ENCODE measurements around the gene ARPC5.

DNA sequence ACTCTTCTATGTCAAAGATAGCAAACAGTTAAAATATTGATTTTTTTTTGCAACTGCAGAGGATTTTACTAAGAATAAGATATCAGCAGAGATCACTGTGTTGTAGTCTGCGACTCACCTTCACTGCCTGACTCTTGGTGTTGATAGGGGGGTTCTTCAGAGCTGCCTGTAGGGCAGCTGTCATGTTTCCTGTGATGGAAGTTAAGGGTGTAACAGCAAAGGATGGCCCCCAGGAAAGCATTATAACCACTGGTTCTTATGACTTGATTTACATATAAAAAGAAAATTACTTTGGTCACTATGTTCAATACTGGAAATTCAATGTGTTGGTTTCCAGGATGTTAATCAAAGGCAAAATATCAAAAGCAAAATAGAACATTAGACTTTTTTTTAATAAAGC lies 2.6 kb downstream of the ARPC5 start:
- TF ChIP-seq EZH2 (IDR thresholded peaks at IDR 0.05; ENCODE audit: borderline replicate concordance, low read depth, low read length, severe bottlenecking) = no peak
- TF ChIP-seq, protein P1, sequence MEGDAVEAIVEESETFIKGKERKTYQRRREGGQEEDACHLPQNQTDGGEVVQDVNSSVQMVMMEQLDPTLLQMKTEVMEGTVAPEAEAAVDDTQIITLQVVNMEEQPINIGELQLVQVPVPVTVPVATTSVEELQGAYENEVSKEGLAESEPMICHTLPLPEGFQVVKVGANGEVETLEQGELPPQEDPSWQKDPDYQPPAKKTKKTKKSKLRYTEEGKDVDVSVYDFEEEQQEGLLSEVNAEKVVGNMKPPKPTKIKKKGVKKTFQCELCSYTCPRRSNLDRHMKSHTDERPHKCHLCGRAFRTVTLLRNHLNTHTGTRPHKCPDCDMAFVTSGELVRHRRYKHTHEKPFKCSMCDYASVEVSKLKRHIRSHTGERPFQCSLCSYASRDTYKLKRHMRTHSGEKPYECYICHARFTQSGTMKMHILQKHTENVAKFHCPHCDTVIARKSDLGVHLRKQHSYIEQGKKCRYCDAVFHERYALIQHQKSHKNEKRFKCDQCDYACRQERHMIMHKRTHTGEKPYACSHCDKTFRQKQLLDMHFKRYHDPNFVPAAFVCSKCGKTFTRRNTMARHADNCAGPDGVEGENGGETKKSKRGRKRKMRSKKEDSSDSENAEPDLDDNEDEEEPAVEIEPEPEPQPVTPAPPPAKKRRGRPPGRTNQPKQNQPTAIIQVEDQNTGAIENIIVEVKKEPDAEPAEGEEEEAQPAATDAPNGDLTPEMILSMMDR (IDR thresholded peaks at IDR 0.05; ENCODE audit: borderline replicate concordance, extremely low read depth, low read length, poor library complexity, severe bottlenecking) = no peak

Measured in DND-41 (cell line).